ENCODE data around the gene FANCG.

DNA sequence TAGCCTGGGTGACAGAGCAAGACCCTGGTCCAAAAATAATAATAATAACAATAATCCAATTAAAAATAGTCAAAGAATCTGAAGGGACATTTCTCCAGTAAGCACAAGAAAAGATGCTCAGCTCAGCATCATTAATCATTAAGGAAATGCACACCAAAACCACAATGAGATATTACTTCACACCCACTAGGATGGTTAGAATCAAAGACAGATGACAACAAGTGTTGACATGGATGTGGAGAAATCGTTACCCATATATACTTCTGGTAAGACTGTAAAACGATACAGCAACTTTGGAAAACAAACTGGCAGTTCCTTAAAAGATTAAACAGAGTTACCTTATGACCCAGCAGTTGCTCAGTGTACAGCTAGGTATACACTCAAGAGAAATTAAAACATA lies 5.3 kb upstream of the FANCG start:
- TF ChIP-seq EP300 (IDR thresholded peaks at IDR 0.05) (no peak), CTCF (IDR thresholded peaks at IDR 0.05) (no peak)

Measured in stomach (tissue), 4 donors.